ENCODE data around the gene DST.
A peak's percentile ranks its signal among the peaks of the same experiment; 100 is the strongest.
"Not testable (repeated sequence)": the region's sequence is repeated elsewhere in the genome, so short reads cannot be mapped to it uniquely, and the experiment has no call there.

DST gene

GRCh38 chr6:56571605-56572004 is 71.1 kb downstream of the DST start:
- DNase-seq (ENCODE audit: low read depth): no peak

GRCh38 chr6:56570413-56571359 is 72.0 kb downstream of the DST start:
- no peak for DNase-seq (ENCODE audit: low read depth)

- no peak for DNase-seq (ENCODE audit: low read depth)
Observed at GRCh38 chr6:56567501-56567900, 75.2 kb downstream of the DST start.

- not testable (repeated sequence) for DNase-seq (ENCODE audit: low read depth)
Observed at GRCh38 chr6:56562730-56563129, 80.0 kb downstream of the DST start.

GRCh38 chr6:56556751-56557540 is 85.7 kb downstream of the DST start:
- DNase-seq (ENCODE audit: low read depth): no peak

DNA sequence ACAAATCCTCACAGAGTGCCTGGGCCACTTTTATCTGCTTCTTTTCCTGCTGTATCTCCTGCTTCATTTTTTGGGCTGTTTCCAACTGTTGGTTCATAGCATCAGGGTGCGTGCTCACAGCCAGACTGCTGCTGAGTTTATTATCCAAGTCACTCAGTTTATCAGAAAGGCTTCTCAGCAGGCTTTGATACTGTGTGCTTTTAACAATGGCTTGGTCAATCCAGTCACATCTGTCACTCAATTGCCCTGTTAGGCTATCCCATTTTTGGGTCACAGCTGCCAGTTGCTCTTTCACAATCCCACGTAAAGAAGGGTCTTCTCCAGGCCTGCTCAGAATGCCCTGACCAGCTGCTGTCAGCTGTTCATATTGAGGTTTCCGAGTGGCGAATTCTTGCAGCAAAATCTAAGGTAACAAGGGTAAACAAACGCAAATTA is 87.2 kb downstream of the DST start:
- no peak for DNase-seq (ENCODE audit: low read depth)

DNA sequence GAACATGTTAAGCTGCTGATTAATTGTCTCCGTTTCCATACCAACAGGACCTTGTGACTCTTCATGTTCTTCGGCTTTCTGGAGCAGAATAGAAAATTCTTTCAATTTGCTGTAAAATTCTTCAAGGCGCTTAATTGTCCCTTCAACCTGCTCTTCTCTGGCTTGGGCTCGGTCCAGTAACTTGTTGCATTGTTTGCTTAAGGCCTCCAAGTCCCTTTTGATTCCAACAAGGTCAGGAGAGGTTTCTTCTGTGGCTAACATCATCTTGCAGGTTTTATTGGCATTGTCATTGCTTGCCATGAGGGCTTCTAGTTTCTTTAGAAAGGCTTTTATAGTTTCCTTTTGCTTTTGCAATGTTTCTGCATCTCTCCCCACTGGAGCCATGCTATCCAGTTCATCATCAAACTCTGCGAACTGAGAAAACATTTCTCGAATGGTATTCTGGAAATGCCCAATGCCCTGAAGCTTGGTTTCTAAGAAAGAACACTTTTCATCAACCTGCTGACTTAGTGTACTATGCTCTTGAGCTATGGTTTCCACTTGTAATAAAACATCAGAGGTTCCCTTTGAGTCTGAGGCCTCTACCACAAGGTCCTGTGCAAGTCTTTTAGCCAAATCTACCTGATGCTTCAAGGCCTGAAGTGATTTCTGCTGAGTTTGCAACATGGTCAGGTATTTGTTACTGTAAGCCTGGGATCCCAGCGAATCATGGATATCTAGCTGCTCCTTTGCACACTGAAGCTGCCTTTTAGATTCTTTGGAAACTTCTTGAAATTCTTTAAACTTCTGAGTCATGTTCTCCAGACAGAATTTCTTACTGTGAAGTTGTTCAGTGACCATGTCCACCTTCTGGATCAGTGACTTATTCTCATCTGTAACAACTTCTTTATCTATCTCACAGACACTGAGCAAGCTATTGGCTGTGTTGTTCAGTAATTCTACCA is 90.2 kb downstream of the DST start:
- DNase-seq (ENCODE audit: low read depth): peak; percentile 37

DNA sequence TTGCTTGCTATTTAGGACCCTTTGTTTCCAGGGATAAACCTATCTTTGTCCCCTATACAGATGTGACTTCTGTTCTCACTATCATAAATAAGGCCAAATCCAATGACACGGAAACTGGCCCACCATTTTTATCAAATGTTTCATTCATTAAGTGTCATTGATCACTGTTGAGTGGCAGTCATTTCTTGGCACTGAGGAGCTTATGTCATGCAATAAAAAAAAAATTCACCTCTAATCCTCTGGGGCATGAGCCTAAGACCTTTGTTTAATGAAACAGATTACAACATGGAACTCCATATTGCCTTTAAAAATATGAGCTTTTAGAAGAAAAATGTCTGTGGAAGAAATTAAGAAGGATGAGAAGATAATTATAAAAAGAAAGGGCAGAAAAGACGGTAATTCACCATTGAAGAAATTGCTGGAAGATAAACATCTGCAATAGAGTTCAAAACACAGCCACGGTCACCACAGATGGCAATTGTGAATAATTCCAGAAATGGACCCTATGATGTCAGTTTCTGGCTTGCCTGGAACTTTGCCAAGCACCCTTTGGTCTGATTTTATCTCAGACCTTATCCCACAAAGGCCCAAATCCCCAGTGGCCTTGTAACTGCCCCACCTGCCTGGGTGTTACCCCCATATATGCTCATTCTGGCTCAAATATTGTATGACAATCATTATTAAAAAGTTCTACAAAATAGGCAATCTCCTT is 91.1 kb downstream of the DST start:
- no peak for DNase-seq (ENCODE audit: low read depth)

DNA sequence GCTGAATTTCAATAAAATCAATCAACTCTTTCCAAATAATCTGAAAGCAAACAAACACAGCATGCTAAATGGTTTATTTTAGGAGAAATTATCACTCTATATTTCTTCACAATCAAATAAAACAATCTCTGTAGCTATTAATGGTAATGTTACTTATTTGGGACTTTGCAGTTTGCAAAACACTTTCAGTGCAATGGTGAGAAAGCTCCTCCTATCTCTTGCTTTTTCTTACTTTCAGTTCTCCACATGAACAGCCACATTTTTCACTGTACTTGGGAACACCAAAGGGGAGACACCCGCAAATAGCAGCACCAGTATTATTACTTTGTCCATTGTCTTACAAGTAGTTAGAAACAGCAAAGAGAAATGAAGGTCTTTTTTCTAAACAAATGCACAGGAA is 92.4 kb downstream of the DST start:
- no peak for DNase-seq (ENCODE audit: low read depth)

DNA sequence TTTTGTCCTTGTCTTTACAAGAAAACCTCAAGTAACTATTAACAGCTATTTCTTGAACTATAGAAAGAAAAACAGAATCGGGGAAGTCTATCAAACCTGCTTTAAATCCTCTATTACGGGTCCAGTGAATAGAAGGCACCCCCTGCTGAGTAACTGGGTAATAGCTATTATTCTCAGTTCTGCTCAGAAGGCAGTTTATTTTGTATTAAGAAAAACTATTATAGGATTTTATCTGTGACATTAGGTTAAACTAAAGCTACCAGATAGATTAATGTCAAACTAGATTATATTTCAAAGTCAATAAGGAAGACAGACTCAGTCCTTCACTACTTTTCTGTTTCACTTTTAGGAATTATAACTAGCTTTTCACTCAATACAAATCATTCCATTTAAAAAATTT is 93.7 kb downstream of the DST start:
- DNase-seq (ENCODE audit: low read depth): no peak

GRCh38 chr6:56547687-56548086 is 95.0 kb downstream of the DST start:
- no peak for DNase-seq (ENCODE audit: low read depth)

- peak; percentile 91 for DNase-seq (ENCODE audit: low read depth)
Observed at GRCh38 chr6:56542364-56543331, 100.0 kb downstream of the DST start.

DNA sequence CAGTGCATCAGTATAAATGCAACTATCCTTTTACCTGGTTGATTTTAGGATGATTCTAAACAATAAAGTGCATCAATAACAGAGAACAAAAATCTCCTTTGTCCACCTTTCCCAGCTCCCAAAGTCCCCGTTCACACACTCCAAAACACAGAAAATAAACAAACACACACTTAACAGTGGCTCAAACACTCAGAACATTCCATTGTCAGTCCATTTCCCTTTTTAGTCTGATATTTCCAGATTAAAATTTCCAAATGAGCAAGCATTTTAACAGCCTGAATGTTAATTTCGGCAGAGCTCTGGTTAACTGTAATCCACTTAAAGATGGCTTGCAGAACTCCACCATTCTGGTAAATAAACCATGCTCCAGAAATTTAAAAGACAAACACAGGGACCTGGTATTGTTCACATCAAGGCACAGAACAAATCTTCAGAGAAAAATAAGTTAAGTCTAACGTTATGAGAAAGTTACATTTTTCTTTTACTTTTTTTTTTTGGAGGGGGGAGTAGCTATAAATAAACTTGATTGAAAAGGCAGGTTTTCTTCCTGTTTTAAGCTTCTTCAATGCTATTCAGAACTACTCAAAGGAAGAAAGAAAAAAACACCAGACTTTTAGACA is 100.8 kb downstream of the DST start:
- no peak for DNase-seq (ENCODE audit: low read depth)

- DNase-seq (ENCODE audit: low read depth): no peak
Observed at GRCh38 chr6:56541030-56541600, 101.6 kb downstream of the DST start.

GRCh38 chr6:56540232-56541029 is 102.3 kb downstream of the DST start:
- DNase-seq (ENCODE audit: low read depth): no peak

DNA sequence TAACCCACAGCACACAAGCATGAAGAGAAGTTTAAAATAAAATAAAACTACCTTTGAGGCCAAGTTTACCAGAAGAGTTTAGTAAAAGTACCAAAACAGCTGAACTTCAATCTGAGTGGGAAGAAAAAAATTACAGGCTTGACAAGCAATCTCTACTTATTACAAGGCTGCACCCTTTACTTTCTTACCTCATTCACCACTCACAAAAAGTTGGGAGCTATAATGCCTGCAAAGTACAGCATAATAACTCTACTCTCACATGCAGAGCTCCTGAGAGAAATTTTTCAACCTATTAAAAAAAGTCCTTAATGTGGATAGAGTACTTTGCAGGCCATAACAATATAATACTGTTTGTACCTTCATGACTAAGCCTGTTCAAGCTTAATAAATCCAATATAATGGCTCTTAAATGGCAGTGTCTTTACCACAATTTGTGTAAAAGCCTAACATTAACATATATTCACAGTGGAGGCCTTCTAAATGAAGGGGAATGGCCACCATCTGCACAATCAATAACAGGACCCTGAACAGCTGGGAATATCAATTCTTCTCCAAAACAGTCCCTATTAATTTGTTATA is 103.1 kb downstream of the DST start:
- no peak for DNase-seq (ENCODE audit: low read depth)

DNA sequence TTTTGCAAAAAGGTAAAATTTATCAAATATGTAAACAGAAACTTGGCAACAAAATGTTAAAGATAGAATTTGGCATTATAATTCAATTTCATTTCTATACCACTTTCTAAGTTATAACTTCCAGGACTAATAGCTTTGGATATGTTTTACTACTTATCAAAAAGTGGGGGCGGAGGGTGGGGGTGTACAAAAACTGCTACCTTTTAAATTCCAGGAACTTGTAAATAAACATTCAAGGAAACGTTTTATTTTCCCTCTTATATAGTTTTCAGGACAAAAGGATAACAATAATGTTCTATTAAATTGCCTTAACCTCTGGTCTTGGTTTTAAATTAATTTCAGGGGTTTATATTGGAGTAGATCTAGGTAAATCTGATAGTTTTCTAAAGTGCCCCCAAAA is 103.8 kb downstream of the DST start:
- no peak for DNase-seq (ENCODE audit: low read depth)

- no peak for DNase-seq (ENCODE audit: low read depth)
Observed at GRCh38 chr6:56537223-56537770, 105.4 kb downstream of the DST start.

All from non-pigmented ciliary epithelial cell (primary cell).